ENCODE measurements around the gene CHST13. TPM values are rescaled to one million over a fixed set of nuclear protein-coding genes. Genes with fewer than 3 reads are reported as not detected.

The CHST13 gene
- total RNA-seq, 1 experiment from 2014 or later: 0.91 TPM

- TF ChIP-seq MAX (IDR thresholded peaks at IDR 0.05) (no peak), EGR1 (IDR thresholded peaks at IDR 0.05; ENCODE audit: low read depth) (no peak), ZNF274 (IDR thresholded peaks at IDR 0.05; ENCODE audit: low read depth, low read length) (no peak)
Observed at GRCh38 chr3:126555795-126556636, 32.1 kb downstream of the CHST13 start (continued).

GRCh38 chr3:126556637-126557414 is 32.9 kb downstream of the CHST13 start:
- H2AFZ ChIP-seq (ENCODE audit: low read depth, low read length, poor library complexity, severe bottlenecking): no peak overlapping the region
- RAD21 ChIA-PET (ENCODE audit: low non-redundant PET in 1 of 2, low total read pairs in 2 of 2, uncharacterized antibody in 2 of 2, unreplicated experiment in 2 of 2): no interaction called here
- ATAC-seq (no peak), DNase-seq (ENCODE audit: low read depth, low spot score) (no peak)
- TF ChIP-seq REST (IDR thresholded peaks at IDR 0.05; ENCODE audit: low read depth) (no peak), POLR2AphosphoS5 (IDR thresholded peaks at IDR 0.05; ENCODE audit: low read depth, low read length) (no peak), ELF1 (IDR thresholded peaks at IDR 0.05; ENCODE audit: borderline replicate concordance, low read depth) (no peak), CBX3 (IDR thresholded peaks at IDR 0.05; ENCODE audit: low read depth) (no peak), FOSL1 (IDR thresholded peaks at IDR 0.05; ENCODE audit: low read depth) (no peak), SRF (IDR thresholded peaks at IDR 0.05; ENCODE audit: low read depth) (no peak), SP1 (IDR thresholded peaks at IDR 0.05; ENCODE audit: low read depth) (no peak), CTCF (IDR thresholded peaks at IDR 0.05 in 2 of 3, conservative IDR thresholded peaks at IDR 0.05 in 1 of 3; ENCODE audit: borderline replicate concordance in 1 of 3, insufficient read depth in 1 of 3, low read depth in 2 of 3, low read length in 2 of 3) (no peak), TCF7L2 (IDR thresholded peaks at IDR 0.05; ENCODE audit: borderline replicate concordance, extremely low read depth, insufficient read depth, insufficient read length) (no peak), ATF3 (IDR thresholded peaks at IDR 0.05) (no peak), EZH2phosphoT487 (IDR thresholded peaks at IDR 0.05; ENCODE audit: borderline replicate concordance) (no peak), EZH2 (IDR thresholded peaks at IDR 0.05) (no peak), ZNF274 (IDR thresholded peaks at IDR 0.05; ENCODE audit: low read depth, low read length) (no peak), EGR1 (IDR thresholded peaks at IDR 0.05; ENCODE audit: low read depth) (no peak), MAX (IDR thresholded peaks at IDR 0.05) (no peak), SIN3A (IDR thresholded peaks at IDR 0.05; ENCODE audit: low read depth) (no peak)
- CTCF ChIA-PET: no interaction called here
- no TSS peak for BruUV-seq (replicated peaks)
- H3K9ac ChIP-seq (ENCODE audit: low read length): no peak overlapping the region
- H3K27ac ChIP-seq (ENCODE audit: low read depth, low read length): no peak overlapping the region
- no peaks in the 10 kb centered on the region for H3K4me1 ChIP-seq (ENCODE audit: control insufficient read depth in 1 of 2, insufficient read depth in 2 of 2, low read length in 2 of 2)
- no peaks in the 10 kb centered on the region for H3K36me3 ChIP-seq (ENCODE audit: control insufficient read depth in 1 of 2, insufficient read depth in 2 of 2, low read length in 2 of 2)
- no peak overlapping the region for H3K4me3 ChIP-seq (replicated peaks in 1 of 2; ENCODE audit: low read depth in 1 of 2, low read length in 2 of 2)
- POLR2A ChIA-PET: no interaction called here
- no peak overlapping the region for H3K4me2 ChIP-seq (ENCODE audit: low read length)
- no peaks in the 10 kb centered on the region for H3K9me3 ChIP-seq (ENCODE audit: control insufficient read depth in 1 of 2, insufficient read depth in 1 of 2, low read depth in 1 of 2, low read length in 2 of 2)
- no peaks in the 10 kb centered on the region for H3K79me2 ChIP-seq (ENCODE audit: insufficient read depth, low read length)
- intact Hi-C loops (cut with micrococcal nuclease): no loop called here
- H4K20me1 ChIP-seq (ENCODE audit: insufficient read depth): no peaks in the 10 kb centered on the region
- 0 out of 2 replicates have a peak, but pooled peaks cover 4% of the 10 kb centered on the region for H3K27me3 ChIP-seq (ENCODE audit: insufficient read depth, low read length)
- no peaks in the 10 kb centered on the region for H3K9me2 ChIP-seq (ENCODE audit: insufficient read depth)

Measured in HCT116 (cell line).